Ishikawa (cell line): ENCODE measurements around the gene SLC45A3.

ENCODE experiments used
- EGR1 ChIP-seq: IDR thresholded peaks from 2 replicates; pipeline ENCODE4 v1.6.1; 2012
- EP300 ChIP-seq: IDR thresholded peaks from 2 replicates; pipeline ENCODE4 v1.6.1; 2012; ENCODE audit warnings: borderline replicate concordance
- NFIC ChIP-seq: IDR thresholded peaks from 2 replicates; pipeline ENCODE4 v1.6.1; 2012
- TCF12 ChIP-seq: IDR thresholded peaks from 2 replicates; pipeline ENCODE4 v1.6.1; 2012; ENCODE audit warnings: low read depth
- TF ChIP-seq, protein P1 (sequence below): IDR thresholded peaks from 2 replicates; pipeline ENCODE4 v1.6.1; 2012; ENCODE audit warnings: low read depth, mild to moderate bottlenecking

DNA sequence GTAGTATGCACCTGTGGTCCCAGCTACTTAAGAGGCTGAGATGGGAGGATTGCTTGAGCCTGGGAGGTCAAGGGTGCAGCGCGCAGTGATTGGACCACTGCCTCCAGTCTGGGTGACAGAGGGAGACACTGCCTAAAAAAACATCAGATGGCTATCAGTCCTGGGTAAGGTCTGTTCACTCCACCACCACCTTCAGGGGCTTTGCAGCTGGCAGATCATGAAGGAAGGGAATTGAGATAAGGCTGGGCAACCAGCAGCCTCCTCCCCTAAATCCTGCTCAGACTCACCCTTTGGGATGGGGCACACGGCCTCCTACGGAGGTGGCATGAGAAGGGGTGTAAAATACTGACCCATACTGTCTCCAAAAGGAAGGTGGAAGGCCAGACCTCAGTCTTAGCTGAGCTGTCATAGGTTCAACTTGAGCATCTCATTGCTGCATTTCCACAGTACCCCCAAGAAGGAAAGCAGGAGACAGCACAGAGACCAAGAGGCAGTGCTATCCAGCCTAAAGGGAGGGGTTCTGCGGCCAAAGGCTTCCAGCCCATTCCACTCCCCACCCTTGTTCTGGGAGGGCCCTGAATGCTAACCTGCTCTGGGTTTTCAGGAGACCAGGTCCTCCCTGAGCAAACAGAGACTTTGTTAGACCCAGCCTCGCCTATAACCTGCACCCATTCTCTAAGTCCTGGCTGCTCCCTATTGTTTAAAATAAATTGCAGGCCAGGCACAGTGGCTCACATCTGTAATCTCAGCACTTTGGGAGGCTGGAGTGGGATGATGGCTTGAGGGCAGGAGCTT lies 13.7 kb downstream of the SLC45A3 start:
- no peak for TF ChIP-seq NFIC
- TF ChIP-seq, protein P1, sequence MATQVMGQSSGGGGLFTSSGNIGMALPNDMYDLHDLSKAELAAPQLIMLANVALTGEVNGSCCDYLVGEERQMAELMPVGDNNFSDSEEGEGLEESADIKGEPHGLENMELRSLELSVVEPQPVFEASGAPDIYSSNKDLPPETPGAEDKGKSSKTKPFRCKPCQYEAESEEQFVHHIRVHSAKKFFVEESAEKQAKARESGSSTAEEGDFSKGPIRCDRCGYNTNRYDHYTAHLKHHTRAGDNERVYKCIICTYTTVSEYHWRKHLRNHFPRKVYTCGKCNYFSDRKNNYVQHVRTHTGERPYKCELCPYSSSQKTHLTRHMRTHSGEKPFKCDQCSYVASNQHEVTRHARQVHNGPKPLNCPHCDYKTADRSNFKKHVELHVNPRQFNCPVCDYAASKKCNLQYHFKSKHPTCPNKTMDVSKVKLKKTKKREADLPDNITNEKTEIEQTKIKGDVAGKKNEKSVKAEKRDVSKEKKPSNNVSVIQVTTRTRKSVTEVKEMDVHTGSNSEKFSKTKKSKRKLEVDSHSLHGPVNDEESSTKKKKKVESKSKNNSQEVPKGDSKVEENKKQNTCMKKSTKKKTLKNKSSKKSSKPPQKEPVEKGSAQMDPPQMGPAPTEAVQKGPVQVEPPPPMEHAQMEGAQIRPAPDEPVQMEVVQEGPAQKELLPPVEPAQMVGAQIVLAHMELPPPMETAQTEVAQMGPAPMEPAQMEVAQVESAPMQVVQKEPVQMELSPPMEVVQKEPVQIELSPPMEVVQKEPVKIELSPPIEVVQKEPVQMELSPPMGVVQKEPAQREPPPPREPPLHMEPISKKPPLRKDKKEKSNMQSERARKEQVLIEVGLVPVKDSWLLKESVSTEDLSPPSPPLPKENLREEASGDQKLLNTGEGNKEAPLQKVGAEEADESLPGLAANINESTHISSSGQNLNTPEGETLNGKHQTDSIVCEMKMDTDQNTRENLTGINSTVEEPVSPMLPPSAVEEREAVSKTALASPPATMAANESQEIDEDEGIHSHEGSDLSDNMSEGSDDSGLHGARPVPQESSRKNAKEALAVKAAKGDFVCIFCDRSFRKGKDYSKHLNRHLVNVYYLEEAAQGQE = no peak
- no peak for TF ChIP-seq TCF12
- TF ChIP-seq EGR1 = no peak
- TF ChIP-seq EP300 = no peak
